COLO668 (cell line): ENCODE data around the gene PCBD2.
"Not testable (repeated sequence)": the region's sequence is repeated elsewhere in the genome, so short reads cannot be mapped to it uniquely, and the experiment has no call there.

Source experiments
- DNase-seq: peaks from one replicate; lab custom pipeline; 2025; ENCODE audit not compliant: unreplicated experiment; lab: John Stamatoyannopoulos, UW

PCBD2 gene

DNA sequence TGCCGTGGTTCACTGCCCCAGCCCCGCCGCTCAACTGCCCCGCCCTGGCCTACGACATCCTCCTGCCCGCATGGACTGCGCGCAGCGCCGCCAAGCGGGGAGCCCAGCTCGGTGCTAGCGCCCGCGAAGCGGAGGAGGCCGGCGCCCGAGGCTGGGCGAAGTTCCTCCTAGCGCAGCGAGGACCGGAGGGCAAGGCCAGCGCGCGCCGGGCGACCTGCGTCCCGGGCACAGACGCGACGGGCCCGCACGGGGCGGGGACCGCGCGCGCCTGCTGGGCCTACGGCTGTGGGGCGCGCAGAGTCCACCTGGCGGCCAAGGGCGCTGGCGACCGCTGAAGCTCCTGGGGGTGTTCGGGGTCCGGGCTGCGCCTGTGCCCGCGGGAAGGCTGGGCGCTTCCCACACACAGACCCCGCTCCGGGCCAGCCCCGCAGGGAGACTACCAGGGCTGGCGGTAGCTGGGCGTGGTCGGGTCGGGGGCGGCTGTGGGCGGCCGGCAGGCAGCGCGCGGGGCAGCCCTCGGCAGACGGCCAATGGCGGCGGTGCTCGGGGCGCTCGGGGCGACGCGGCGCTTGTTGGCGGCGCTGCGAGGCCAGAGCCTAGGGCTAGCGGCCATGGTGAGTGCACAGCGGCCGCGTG, at the start of gene PCBD2:
PCBD2 (plus strand) TSS at position 522 of the 636 bp plus-strand sequence; CDS start at position 531, 9 bp downstream.
- DNase-seq, result peak; percentile 92

DNA sequence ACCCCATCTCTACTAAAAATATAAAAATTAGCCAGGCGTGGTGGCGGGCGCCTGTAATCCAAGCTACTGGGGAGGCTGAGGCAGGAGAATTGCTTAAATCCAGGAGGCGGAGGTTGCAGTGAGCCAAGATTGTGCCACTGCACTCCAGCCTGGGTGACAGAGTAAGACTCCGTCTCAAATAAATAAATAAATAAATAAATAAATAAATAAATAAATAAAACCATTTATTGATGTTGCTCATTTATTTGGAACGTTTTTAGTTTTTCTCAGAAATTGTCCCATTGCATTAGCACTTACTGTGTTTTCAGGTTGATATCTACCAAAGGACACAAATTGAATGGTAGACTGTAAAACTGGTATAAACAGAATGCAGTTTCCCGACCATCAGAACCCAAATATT, 48.5 kb upstream of the PCBD2 start:
- DNase-seq, result not testable (repeated sequence)

GRCh38 chr5:134857401-134857800, 47.5 kb upstream of the PCBD2 start:
- no peak for DNase-seq

DNA sequence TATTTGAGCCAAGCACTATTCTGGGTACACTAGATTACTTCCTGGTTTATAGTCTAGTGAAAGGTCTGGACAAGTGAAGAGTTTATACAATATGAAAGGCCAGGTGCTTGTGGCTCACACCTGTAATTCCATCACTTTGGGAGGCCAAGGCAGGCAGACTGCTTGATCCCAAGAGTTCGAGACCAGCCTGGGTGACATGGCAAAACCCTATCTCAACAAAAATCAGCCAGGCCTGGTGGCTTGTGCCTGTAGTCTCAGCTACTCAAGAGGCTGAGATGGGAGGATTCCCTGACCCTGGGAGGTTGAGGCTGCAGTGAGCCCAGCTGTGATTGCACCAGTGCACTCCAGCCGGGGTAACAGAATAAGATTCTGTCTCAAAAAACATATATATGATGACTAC, 40.2 kb upstream of the PCBD2 start:
- no peak for DNase-seq

- DNase-seq, result no peak
Observed at GRCh38 chr5:134873494-134873893, 31.4 kb upstream of the PCBD2 start.

GRCh38 chr5:134873987-134874830, 30.7 kb upstream of the PCBD2 start, which contains the start of gene TXNDC15:
TSS of gene TXNDC15 (plus strand) at chr5:134874371. CDS start at chr5:134874428, 57 bp downstream.
- DNase-seq, result peak; percentile 86

DNA sequence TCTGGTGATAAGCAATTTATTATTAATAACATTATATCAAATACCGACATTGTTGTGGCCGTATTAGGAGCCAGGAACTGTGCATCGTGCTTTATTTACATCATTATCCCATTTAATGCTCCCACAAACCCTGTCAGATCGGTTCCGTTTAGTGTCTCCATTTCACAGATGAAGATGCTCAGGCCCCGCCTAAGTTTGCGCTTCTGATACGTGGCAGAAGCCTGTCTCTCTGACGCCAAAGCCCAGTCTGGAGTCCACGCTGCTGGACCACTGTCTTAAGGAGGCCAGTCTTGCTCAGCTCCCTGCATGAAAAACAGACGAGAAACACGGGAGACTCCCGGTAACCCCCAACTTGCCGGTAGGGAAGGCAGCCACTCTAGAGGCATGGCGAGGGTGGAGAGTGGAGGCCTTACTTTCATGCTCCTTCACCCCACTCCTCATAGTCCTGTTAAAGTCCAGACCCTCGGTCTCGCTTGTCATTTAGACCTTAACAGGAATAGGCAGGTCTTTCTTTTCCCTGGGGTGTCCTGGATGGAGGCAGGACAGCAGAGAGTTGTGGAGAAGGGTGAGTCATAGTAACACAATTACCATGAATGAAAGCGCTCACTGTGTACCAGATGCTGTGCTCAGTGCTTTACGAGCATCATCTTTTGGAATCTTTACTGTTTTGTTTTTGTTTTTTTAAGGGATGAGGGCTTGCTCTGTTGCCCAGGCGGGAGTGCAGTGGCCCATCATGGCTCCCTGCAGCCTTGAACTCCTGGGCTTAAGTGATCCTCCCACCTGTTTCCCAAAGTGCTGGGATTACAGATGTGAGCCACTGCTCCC, 29.9 kb upstream of the PCBD2 start:
- peak; percentile 28 for DNase-seq

DNA sequence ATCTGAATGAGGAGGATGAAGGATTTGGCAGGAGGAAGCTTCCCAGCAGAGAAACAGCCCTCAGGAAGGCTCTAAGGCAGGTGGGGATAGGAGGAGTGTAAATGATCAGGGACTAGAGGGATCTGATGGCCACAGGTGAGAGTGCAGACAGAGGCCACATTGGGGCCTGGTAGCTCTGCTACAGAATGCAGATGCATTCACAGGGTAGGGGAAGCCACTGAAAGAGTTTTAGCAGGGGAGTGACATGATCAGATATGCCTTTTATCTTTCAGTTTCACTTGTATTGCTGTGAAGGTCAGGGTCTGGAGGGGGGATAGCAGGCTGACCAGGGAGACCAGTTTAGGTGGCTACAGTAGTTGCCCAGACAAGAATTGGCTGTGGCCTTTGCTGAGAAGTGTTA, 27.8 kb upstream of the PCBD2 start:
- no peak for DNase-seq

DNA sequence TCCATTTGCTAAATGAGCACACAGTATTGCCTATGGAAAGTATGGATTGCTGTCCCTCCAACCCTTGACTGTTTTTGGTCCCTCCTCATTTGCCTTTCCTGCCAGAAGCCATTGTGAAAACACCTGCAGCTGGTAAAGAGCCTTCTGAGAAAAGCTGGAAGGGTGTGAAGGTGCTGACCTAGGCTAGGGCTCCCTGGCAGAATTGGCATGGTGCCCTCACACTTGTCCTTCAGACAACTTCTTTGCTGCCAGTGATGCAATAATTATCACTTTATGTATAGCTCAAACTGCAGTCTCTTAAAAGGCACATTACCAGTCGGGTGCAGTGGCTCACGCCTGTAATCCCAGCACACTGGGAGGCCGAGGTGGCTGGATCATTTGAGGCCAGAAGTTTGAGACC, 26.5 kb upstream of the PCBD2 start:
- DNase-seq, result no peak

DNA sequence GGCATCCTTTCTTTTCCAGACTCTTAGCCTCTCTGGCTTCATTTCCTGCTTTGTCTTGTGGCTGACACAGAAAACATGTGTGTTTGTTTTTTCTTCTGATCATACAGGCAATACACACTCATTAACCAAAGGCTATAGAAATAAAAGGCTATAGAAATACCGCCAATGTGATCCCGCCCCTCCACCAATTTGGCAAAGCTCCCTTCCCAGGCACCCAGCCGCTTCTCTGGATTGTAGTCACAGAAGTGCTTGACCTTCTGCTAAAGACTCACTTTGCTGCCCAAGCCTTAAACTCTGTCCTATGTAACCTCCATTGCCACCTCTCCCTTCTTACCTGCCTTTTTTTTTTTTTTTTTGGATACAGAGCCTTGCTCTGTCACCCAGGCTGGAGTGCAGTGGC, 25.5 kb upstream of the PCBD2 start:
- no peak for DNase-seq

DNA sequence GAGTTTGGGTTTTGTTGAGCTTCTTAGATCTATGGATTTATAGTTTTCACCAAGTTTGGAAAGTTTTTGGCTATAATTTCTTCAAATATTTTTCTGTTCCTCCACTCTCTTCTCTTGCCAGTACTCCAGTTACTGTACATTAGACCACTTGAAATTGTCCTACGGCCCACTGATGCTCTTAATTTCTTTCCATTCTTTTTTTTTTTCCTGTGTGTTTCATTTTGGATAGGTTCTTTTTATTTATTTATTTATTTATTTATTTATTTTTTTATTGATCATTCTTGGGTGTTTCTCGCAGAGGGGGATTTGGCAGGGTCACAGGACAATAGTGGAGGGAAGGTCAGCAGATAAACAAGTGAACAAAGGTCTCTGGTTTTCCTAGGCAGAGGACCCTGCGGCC, 24.0 kb upstream of the PCBD2 start:
- not testable (repeated sequence) for DNase-seq

- not testable (repeated sequence) for DNase-seq
Observed at GRCh38 chr5:134881711-134882110, 23.2 kb upstream of the PCBD2 start.

- DNase-seq, result no peak
Observed at GRCh38 chr5:134887593-134888159, 17.3 kb upstream of the PCBD2 start.

DNA sequence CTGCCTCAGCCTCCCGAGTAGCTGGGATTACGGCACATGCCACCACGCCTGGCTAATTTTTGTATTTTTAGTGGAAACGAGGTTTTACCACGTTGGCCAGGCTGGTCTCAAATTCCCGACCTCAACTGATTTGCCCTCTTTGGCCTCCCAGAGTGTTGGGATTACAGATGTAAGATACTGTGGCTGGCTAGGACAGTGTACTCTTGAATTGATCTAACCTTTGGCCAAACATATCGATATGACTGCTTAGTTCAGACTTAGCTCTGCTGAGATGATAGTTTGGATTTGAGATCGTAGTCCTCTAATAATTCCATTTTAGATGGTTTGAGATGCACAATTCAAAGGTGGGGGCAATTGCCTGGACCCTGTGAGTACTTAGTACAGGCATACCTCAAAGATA, 15.6 kb upstream of the PCBD2 start:
- DNase-seq, result no peak

- DNase-seq, result no peak
Observed at GRCh38 chr5:134891473-134891872, 13.5 kb upstream of the PCBD2 start.

GRCh38 chr5:134892282-134892681, 12.6 kb upstream of the PCBD2 start:
- no peak for DNase-seq

DNA sequence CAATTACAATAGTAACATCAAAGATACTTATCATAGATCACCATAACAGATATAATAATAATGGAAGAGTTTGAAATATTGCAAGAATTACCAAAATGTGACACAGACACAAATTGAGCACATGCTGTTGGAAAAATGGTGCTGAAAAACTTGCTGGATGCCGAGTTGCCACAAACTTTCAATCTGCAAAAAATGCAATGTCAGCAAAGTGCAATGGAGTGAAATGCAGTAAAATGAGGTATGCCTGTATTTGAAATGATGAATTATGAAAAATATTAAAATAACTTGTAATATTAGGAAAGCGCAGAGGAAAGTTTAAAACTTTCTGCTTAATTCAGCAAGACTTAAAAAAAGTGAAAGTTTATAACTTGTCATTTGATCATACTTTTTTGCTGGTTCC, 12.0 kb upstream of the PCBD2 start:
- no peak for DNase-seq

- no peak for DNase-seq
Observed at GRCh38 chr5:134893748-134894505, 11.0 kb upstream of the PCBD2 start.

DNA sequence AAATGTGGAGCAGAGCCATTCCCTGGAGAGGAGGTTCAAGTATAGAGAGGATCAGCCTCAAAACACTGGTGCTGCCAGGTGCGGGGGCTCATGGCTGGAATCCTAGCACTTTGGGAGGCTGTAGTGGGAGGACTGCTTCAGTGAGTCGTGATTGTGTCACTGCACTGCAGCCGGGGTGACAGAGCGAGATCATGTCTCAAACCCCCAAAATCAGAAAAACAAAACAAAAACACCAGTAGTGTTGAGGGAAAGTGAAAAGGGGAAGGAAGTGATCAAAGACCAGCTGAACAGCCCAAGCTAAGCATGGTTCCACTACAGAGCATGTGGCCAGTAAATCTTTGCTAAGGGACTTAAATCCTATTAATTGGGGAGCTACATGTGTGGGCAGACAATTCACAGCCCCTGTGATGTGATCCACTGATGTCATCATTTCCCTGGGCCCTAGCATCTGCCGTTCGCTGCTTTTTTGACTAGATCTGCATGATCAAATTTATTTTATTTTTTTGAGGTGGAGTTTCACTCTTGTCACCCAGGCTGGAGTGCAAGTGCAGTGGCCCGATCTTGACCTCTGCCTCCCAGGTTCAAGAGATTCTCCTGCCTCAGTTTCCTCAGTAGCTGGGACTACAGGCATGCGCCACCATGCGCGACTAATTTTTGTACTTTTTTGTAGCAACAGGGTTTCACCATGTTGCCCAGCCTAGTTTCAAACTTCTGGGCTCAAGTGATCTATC, 2.7 kb upstream of the PCBD2 start:
- DNase-seq, result no peak
